Spleen (tissue), 11 donors: Measurements from ENCODE around the gene ELL3. TPM values are rescaled to one million over a fixed set of nuclear protein-coding genes. Genes with fewer than 3 reads are reported as not detected.
A peak's percentile ranks its signal among the peaks of the same experiment; 100 is the strongest.

Experiments
- DNase-seq: peaks from one replicate; pipeline ENCODE4 v3.0.0-alpha.2; 2020
- H3K27ac ChIP-seq, 8 donors: fragments of 200-600 bp; sonication (generic) in 7 of 8; 1 replicate in 4 of 8; 2 replicates in 4 of 8; pipeline versions ENCODE4 v1.5.0 to v1.8.0; 2016 to 2021; ENCODE audit warnings: inconsistent platforms in 4 of 8, mild to moderate bottlenecking in 4 of 8, moderate library complexity in 1 of 8
- H3K27me3 ChIP-seq, 7 donors: fragments of 200-600 bp; sonication (generic) in 6 of 7; replicated peaks in 1 of 7; 1 replicate in 4 of 7; 2 replicates in 3 of 7; pipeline versions ENCODE4 v1.5.0 to v1.8.0; 2016 to 2021; ENCODE audit warnings: inconsistent platforms in 3 of 7, mild to moderate bottlenecking in 1 of 7
- H3K36me3 ChIP-seq, 6 donors: fragments of 200-600 bp; sonication (generic) in 5 of 6; 1 replicate in 4 of 6; 2 replicates in 2 of 6; pipeline versions ENCODE4 v1.5.0 to v1.8.0; 2016 to 2021; ENCODE audit warnings: inconsistent platforms in 2 of 6
- H3K4me1 ChIP-seq, 6 donors: fragments of 200-600 bp; sonication (generic) in 5 of 6; 1 replicate in 3 of 6; 2 replicates in 3 of 6; pipeline versions ENCODE4 v1.5.0 to v1.8.0; 2016 to 2021; ENCODE audit warnings: inconsistent platforms in 3 of 6
- H3K4me3 ChIP-seq, 8 donors: fragments of 200-600 bp; sonication (generic) in 7 of 8; 1 replicate in 4 of 8; 2 replicates in 4 of 8; pipeline versions ENCODE4 v1.5.0 to v1.8.0; 2016 to 2021; ENCODE audit warnings: inconsistent platforms in 4 of 8, mild to moderate bottlenecking in 4 of 8, moderate library complexity in 2 of 8
- H3K9me3 ChIP-seq, 8 donors: fragments of 200-600 bp; sonication (generic) in 7 of 8; 1 replicate in 4 of 8; 2 replicates in 4 of 8; pipeline versions ENCODE4 v1.5.0 to v1.8.0; 2016 to 2021; ENCODE audit warnings: inconsistent platforms in 4 of 8
- CTCF ChIP-seq, 11 experiments: fragments of 200-600 bp in 7 of 11; fragments of 450-650 bp in 4 of 11; sonication (generic) in 4 of 11; IDR thresholded peaks in 8 of 11; conservative IDR thresholded peaks in 3 of 11; 1 replicate in 7 of 11; 2 replicates in 4 of 11; pipeline versions ENCODE4 v1.4.0 to v1.8.0; 2016 to 2021; ENCODE audit warnings: antibody characterized with exemption in 11 of 11, inconsistent platforms in 4 of 11, mild to moderate bottlenecking in 1 of 11
- POLR2A ChIP-seq, 3 donors: fragments of 450-650 bp; IDR thresholded peaks; one replicate each; pipeline ENCODE4 v1.5.1; 2017; ENCODE audit warnings: antibody characterized with exemption in 3 of 3, mild to moderate bottlenecking in 1 of 3
- POLR2AphosphoS5 ChIP-seq, 3 donors: sonication (generic); formaldehyde crosslinking; IDR thresholded peaks; one replicate each; pipeline ENCODE4 v1.5.1; 2017; ENCODE audit warnings: antibody characterized with exemption in 3 of 3
- WGBS, 5 donors: extraction: QIAGEN DNeasy Blood & Tissue Kit in 3 of 5; methylation state at CpG; one replicate each; pipeline versions ENCODE4 v1.1.5 to v1.1.7; 2013 to 2018; 5-methylcytosine and 5-hydroxymethylcytosine counted together
- intact Hi-C: fragments of 100-400 bp; cut with DNase I; formaldehyde crosslinking; loops from one replicate; pipeline ENCODE4 v1.15.0; 2023; ENCODE audit warnings: low total_unique reads
- polyA plus RNA-seq, 3 donors: library from polyadenylated mRNA; stranded (reverse); fragments of 200-250 nt; gene quantifications; one replicate each; pipeline ENCODE4 v1.2.1, GENCODE V29; 2013
- total RNA-seq, 7 donors: library from RNA; depleted of rRNA in 3 of 7; stranded (reverse); fragments of >200 nt in 3 of 7; fragmentation: NEBNext Ultra II Directional in 4 of 7; extraction: Animal tissue kit (Norgen Biotek cat#: 25700) in 4 of 7; gene quantifications; one replicate each; pipeline versions ENCODE4 v1.1.0 to v1.2.1, GENCODE V29; 2016 to 2021
- donor health status: healthy with polysubstance abuse.
- donor health status: DM: no; HTN: no; CAD: no; lungs with moderate emphysema.
- donor health status: DM: no; HTN: no; CAD: no.
- donor health status: Bipolar disorder and iron deficiency.
- donor health status: healthy.
- donor health status: DM: no; HTN: no; CAD: no.
- donor health status: DM: yes; HTN: yes; CAD: no.

The ELL3 gene
- total and polyA plus RNA-seq, 10 donors = 1.7 to 44.4 (median 4.1) TPM

DNA sequence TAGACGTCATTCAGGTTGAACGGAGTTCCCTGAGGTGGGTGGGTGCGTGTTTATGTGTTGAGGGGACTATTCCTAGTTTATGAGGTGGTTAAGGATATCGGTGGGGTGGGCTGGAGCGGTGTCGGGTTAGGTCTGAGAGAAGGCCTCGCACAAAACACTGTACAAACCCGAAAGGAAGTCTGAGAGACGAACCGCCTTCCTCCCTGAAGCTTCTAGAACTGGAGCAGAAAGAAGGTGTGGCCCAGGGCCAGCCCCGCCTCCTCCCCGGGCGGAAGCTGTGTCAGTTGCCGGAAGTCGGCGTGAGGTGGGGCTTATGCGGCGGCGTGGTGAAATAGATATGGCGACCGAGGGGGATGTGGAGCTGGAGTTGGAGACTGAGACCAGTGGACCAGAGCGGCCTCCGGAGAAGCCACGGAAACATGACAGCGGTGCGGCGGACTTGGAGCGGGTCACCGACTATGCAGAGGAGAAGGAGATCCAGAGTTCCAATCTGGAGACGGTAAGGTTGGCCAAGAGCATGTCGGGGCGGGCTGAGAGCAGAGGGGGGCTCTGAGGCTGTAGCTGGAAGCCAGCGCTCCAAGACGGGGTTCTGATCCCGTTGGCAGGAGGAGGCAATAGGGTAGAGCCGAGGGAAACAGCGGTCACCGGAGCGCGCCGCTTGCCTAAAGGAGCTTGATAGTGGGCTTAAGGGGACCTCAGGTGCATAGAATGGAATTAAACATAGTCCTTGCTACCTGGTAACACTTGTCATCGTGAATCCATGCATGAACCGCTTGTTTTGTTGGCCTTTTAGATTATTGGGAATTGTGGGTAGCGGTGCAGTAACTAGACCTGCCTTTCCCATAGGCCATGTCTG is 23.7 kb upstream of the ELL3 start, which contains the start of gene HYPK:
TSS of gene HYPK (plus strand) at position 314 of the 856 bp plus-strand sequence. CDS start at position 338, 24 bp downstream.
- Histone ChIP-seq H3K4me1 (peaks cover 8 to 61% (median 40%) of the 10 kb centered on the region in 6 donors), H3K27ac (peak within 1 kb of the TSS; percentile 74 to 93 (median 90)), H3K36me3 (peaks cover 3 to 88% (median 49%) of the 10 kb centered on the region in 6 donors), H3K4me3 (peak within 1 kb of the TSS; percentile 81 to 93 (median 88)), H3K9me3 (no peaks in the 10 kb centered on the region), H3K27me3 (no peaks in the 10 kb centered on the region)
- 7 to 9% (median 8%) methylated on average over 44 of the region's 44 CpGs for WGBS, 5 donors
- peak; percentile 98 for DNase-seq
- TF ChIP-seq CTCF (IDR thresholded peaks at IDR 0.05 in 8 of 11, conservative IDR thresholded peaks at IDR 0.05 in 3 of 11) (no peak), POLR2AphosphoS5 (IDR thresholded peaks at IDR 0.05) (peak; percentile 95 to 97 (median 97))
- intact Hi-C loops = no loop called here

DNA sequence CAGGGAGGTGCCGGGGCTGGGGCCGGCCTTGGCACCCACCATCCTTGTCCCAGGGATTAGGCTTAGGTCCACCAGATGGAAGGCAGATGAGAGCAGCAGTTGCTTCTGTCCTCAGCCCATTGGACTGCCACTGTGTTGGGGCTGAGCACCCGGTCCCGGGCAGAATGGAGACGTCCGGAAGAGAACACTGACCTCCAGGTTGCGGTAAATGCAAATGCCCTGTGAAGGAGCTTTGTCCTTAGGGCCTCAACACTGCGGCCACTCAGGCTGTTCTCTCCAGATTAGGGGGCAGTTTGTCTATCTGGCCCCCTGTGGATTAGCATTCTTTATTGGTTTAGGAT is 23.1 kb upstream of the ELL3 start, which contains the start of gene SERINC4:
TSS of gene SERINC4 (minus strand) at position 276 of the 341 bp plus-strand sequence. CDS start at position 42, 234 bp downstream.
- TF ChIP-seq POLR2AphosphoS5 (IDR thresholded peaks at IDR 0.05) = no peak
- TF ChIP-seq POLR2A (IDR thresholded peaks at IDR 0.05) = no peak
- no peak for TF ChIP-seq CTCF (IDR thresholded peaks at IDR 0.05 in 8 of 11, conservative IDR thresholded peaks at IDR 0.05 in 3 of 11)
- DNase-seq = peak; percentile 79
- peaks cover 14 to 67% (median 46%) of the 10 kb centered on the region in 6 donors for H3K4me1 ChIP-seq
- peaks cover 2 to 88% (median 46%) of the 10 kb centered on the region in 6 donors for H3K36me3 ChIP-seq
- peak within 1 kb of the TSS; percentile 81 to 93 (median 88) for H3K4me3 ChIP-seq
- peak within 1 kb of the TSS; percentile 74 to 93 (median 90) for H3K27ac ChIP-seq
- no peaks in the 10 kb centered on the region for H3K27me3 ChIP-seq
- no peaks in the 10 kb centered on the region for H3K9me3 ChIP-seq
- 94 to 98% (median 97%) methylated on average over 4 to 8 of the region's 8 CpGs for WGBS, 5 donors
- intact Hi-C loops = no loop called here

DNA sequence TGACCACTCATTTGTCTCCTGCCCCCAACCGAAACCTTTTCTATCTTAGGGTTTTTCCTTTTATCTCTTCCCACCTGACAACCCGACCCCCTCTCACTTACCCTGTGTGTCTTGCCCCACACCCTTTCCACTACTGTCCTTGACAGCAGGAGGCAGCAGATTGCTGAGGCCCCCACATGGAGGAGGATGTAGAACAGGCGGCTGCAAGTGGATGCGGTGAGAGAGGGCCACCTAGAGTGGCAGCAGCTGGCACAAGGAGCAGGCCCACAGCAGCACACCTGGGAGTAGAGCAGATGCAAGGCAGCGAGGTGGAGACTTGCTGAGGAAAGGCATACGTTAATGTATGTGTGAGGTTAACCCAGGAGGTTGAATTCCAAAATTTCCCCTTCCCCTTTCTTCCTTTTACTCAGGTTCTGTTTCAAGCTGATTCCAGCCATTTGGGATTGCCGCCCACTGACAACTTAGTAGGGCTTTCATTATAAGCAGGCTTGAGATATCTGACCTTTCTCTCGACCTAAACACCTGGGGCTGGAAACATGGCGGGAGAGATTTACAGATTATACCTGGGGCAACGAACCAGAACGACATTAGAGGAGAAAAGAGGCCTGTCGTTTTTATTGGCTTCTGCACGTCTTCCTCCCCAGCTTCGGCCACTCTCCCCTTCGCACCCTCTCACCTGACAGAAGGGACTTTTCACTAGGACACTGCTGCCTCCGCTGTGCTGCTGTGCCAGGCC is 22.6 kb upstream of the ELL3 start:
- no peaks in the 10 kb centered on the region for H3K27me3 ChIP-seq
- no peak for TF ChIP-seq CTCF (IDR thresholded peaks at IDR 0.05 in 8 of 11, conservative IDR thresholded peaks at IDR 0.05 in 3 of 11)
- TF ChIP-seq POLR2A (IDR thresholded peaks at IDR 0.05) = no peak
- TF ChIP-seq POLR2AphosphoS5 (IDR thresholded peaks at IDR 0.05) = peak in 1 of 3 donors; percentile 21
- intact Hi-C loops = no loop called here
- H3K9me3 ChIP-seq = no peaks in the 10 kb centered on the region
- peak overlapping the region in 1 of 8 donors; percentile 83 for H3K4me3 ChIP-seq
- no peak for DNase-seq
- peaks cover 0 to 88% (median 46%) of the 10 kb centered on the region in 6 donors for H3K36me3 ChIP-seq
- WGBS, 5 donors = 88 to 92% (median 90%) methylated on average over 16 of the region's 16 CpGs
- H3K4me1 ChIP-seq = peaks cover 17 to 72% (median 51%) of the 10 kb centered on the region in 6 donors
- H3K27ac ChIP-seq = peak overlapping the region in 7 of 8 donors; percentile 88 to 93 (median 90)
